DOHH2 (cell line): Measurements from ENCODE around the gene MIAT.

Source experiments
- EZH2phosphoT487 ChIP-seq: fragments of 200-600 bp; sonication (generic); IDR thresholded peaks from 2 replicates; pipeline ENCODE4 v1.6.1; 2017; ENCODE audit warnings: borderline replicate concordance, mild to moderate bottlenecking, antibody characterized with exemption, low read length, moderate library complexity, mixed read lengths
- TF ChIP-seq, protein P1 (sequence below): fragments of 200-600 bp; sonication (generic); IDR thresholded peaks from one replicate; pipeline ENCODE4 v1.5.1; 2014; ENCODE audit warnings: antibody characterized with exemption, mild to moderate bottlenecking, low read depth, low read length; ENCODE audit not compliant: poor library complexity, severe bottlenecking

GRCh38 chr22:26708256-26709009 is 51.0 kb downstream of the MIAT start:
- TF ChIP-seq, protein P1, sequence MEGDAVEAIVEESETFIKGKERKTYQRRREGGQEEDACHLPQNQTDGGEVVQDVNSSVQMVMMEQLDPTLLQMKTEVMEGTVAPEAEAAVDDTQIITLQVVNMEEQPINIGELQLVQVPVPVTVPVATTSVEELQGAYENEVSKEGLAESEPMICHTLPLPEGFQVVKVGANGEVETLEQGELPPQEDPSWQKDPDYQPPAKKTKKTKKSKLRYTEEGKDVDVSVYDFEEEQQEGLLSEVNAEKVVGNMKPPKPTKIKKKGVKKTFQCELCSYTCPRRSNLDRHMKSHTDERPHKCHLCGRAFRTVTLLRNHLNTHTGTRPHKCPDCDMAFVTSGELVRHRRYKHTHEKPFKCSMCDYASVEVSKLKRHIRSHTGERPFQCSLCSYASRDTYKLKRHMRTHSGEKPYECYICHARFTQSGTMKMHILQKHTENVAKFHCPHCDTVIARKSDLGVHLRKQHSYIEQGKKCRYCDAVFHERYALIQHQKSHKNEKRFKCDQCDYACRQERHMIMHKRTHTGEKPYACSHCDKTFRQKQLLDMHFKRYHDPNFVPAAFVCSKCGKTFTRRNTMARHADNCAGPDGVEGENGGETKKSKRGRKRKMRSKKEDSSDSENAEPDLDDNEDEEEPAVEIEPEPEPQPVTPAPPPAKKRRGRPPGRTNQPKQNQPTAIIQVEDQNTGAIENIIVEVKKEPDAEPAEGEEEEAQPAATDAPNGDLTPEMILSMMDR = no peak
- no peak for TF ChIP-seq EZH2phosphoT487
